Central memory CD8-positive, alpha-beta T cell (primary cell): ENCODE results near the gene APLN.

Source experiments
- ATAC-seq: fragments of 150-1000 bp; cut with Tn5 transposase; replicated peaks from 2 replicates; pipeline ENCODE4 v1.10.0; 2022; ENCODE audit warnings: mild to moderate bottlenecking, moderate FRiP score, moderate number of reproducible peaks; ENCODE audit not compliant: poor library complexity, severe bottlenecking; ENCODE audit errors: extremely low read depth
- DNase-seq, 2 donors: peaks; one replicate each; pipeline ENCODE4 v3.0.0; 2021; ENCODE audit warnings: low spot score in 2 of 2
- H3K27ac Mint-ChIP-seq: one replicate; pipeline ENCODE4 v1.8.0; 2022; ENCODE audit warnings: low read depth, mild to moderate bottlenecking, moderate library complexity, mixed read lengths
- H3K27me3 Mint-ChIP-seq: one replicate; pipeline ENCODE4 v1.8.0; 2022; ENCODE audit warnings: mixed read lengths
- H3K36me3 Mint-ChIP-seq: one replicate; pipeline ENCODE4 v1.8.0; 2022; ENCODE audit warnings: mild to moderate bottlenecking, moderate library complexity, mixed read lengths; ENCODE audit not compliant: insufficient read depth
- H3K4me1 Mint-ChIP-seq: one replicate; pipeline ENCODE4 v1.8.0; 2022; ENCODE audit warnings: mixed read lengths
- H3K4me3 Mint-ChIP-seq: one replicate; pipeline ENCODE4 v1.8.0; 2022; ENCODE audit warnings: mild to moderate bottlenecking, moderate library complexity, mixed read lengths
- H3K9me3 Mint-ChIP-seq: one replicate; pipeline ENCODE4 v1.8.0; 2022; ENCODE audit warnings: mixed read lengths

The APLN gene

DNA sequence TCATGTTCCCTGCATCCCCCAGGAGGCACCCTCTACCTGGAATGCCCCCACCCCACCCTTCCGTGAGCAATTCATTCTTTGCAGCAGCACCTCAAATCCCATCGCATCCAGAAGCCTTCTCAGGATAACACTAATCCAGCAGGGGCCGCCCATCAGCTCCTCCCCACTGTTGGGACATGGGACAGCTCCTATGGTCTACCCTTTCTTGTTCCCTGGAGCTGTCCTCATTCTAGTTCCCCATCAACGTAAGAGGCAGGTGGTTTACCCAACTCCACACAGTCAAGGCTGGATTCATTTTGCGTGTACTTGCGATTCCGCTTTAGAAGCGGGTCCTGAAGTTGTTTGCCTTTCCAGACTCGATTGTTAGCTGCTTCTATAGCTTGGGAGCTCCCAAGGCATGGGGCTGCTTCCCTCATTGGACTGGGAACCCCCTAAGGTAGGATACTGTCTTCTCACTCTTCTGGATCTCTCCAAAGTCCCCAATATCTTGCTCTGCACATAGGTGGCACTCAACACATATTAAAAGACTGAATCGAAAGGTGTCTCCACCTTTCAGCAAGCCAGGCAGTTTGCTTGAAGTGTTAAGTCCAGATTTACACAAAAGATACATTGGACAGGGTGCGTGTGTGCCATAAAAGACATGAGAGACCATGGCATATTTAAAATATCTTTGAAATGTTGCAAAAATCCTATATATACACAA, 942 bp upstream of the APLN start:
- ATAC-seq (no peak), DNase-seq (no peak)
- H3K36me3 Mint-ChIP-seq, result no peaks in the 10 kb centered on the region
- H3K4me3 Mint-ChIP-seq, result peak overlapping the region; percentile 71
- no peaks in the 10 kb centered on the region for H3K9me3 Mint-ChIP-seq
- H3K27me3 Mint-ChIP-seq, result peaks cover 20% of the 10 kb centered on the region
- H3K4me1 Mint-ChIP-seq, result no peaks in the 10 kb centered on the region
- H3K27ac Mint-ChIP-seq, result no peak overlapping the region

DNA sequence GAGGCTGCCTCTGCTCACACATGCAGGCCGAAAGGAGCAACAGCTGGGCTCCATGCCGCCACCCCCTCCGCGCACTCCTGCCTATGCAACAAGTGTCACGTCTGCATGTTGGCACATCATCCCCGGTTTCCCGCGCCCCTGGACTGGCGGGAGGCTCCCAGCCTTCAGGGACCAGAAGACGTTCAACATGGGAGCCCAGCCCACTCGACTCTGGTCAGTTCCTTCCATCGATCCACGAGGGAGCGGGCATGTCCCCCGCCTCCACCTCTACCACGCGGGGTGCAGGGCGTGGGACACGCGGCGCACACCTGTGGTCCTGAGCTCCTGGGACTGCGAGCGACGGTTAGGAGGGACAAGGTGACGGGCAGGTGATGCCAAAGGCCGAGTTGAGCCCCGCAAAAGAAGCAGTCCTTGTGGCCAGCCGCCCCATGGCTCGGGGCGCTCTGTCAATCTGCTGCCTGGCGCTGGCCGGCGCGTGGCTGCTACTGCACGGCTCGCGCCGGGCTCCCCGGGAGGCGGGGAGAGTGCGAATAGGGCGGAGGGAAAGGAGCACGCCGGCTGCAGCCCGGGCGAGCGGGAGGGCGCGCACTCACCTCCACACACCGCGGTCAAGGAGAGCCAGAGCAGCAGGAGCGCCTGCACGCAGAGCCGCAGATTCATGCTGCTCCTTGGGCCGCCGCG, 645 bp downstream of the APLN start:
- no peak for DNase-seq
- Mint-ChIP-seq H3K27ac (no peak overlapping the region), H3K36me3 (no peaks in the 10 kb centered on the region), H3K4me1 (no peaks in the 10 kb centered on the region), H3K4me3 (peak overlapping the region; percentile 71), H3K27me3 (peaks cover 20% of the 10 kb centered on the region), H3K9me3 (no peaks in the 10 kb centered on the region)
- peak; percentile 42 for ATAC-seq

DNA sequence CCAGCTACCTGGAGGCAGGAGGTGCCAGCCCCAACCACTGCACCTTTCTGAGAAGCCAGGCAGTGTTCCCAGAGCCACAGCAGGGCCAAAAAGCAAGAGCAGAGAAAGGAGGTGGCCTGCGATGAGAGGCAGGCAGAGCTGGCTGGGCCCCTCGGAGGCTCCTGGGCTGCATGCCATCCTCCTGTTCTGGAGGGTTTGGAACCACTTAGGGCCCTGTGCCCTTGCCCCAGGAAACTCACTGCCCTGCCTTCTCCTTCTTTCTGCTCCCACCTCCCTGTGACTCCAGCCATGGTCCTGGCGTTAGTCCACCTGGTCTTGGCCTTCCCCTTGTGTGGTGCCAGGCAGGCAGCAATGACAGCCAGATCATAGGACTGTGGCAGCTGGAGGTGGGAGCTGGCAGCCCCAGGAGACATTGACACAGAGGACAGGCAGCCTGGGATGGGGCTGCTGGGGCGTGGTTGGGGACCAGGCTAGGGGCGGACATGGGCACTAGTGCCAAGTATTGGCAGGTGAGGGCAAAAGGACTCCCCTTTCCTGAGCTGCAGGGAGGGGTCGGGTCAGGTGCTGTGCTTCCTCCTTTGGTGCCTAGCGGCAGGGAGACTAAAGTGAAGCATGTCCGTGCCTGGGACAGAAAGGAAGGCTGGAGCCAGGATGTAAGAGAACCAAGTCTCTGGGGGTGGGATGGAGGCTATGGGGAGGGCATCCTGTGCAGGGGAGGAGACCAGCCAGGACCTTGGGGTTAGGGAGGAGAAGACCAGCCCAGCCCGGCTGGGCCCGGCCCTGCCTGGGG, 1.4 kb downstream of the APLN start:
- no peak overlapping the region for H3K27ac Mint-ChIP-seq
- peak overlapping the region; percentile 71 for H3K4me3 Mint-ChIP-seq
- no peak for ATAC-seq
- H3K4me1 Mint-ChIP-seq, result no peaks in the 10 kb centered on the region
- H3K27me3 Mint-ChIP-seq, result peaks cover 20% of the 10 kb centered on the region
- DNase-seq, result no peak
- no peaks in the 10 kb centered on the region for H3K36me3 Mint-ChIP-seq
- no peaks in the 10 kb centered on the region for H3K9me3 Mint-ChIP-seq

DNA sequence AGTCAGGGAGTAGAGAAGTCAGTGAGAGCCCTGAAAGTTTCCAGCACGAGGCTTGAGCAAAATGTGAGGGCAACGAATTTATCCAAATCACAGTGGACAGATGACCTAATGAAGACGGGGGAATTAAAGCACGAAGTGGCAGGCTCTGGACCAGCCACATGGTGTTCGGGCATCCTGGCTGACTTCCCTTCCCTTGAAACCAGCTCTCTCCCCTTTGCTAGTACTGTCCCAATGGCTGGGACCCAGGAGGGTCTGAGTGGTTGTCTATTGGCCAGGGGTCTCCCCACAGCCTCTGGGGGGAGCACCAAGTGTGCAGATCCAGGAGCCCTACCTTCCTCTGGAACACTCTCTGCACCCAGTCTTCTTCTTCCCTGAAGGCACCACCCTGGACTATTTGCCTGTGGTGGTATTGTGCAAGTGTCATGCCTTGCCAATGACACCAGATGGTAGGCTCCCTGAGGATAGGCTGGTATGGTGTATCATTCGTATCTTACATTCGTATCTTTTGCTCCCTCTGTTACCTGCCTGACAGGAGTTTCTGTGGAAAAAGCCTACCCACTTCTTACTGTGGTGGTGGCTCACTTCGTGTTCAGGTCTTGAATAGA, 2.1 kb downstream of the APLN start:
- H3K9me3 Mint-ChIP-seq, result no peaks in the 10 kb centered on the region
- H3K27me3 Mint-ChIP-seq, result peaks cover 20% of the 10 kb centered on the region
- no peaks in the 10 kb centered on the region for H3K36me3 Mint-ChIP-seq
- no peaks in the 10 kb centered on the region for H3K4me1 Mint-ChIP-seq
- ATAC-seq (no peak), DNase-seq (no peak)
- H3K4me3 Mint-ChIP-seq, result peak overlapping the region; percentile 71
- no peak overlapping the region for H3K27ac Mint-ChIP-seq

DNA sequence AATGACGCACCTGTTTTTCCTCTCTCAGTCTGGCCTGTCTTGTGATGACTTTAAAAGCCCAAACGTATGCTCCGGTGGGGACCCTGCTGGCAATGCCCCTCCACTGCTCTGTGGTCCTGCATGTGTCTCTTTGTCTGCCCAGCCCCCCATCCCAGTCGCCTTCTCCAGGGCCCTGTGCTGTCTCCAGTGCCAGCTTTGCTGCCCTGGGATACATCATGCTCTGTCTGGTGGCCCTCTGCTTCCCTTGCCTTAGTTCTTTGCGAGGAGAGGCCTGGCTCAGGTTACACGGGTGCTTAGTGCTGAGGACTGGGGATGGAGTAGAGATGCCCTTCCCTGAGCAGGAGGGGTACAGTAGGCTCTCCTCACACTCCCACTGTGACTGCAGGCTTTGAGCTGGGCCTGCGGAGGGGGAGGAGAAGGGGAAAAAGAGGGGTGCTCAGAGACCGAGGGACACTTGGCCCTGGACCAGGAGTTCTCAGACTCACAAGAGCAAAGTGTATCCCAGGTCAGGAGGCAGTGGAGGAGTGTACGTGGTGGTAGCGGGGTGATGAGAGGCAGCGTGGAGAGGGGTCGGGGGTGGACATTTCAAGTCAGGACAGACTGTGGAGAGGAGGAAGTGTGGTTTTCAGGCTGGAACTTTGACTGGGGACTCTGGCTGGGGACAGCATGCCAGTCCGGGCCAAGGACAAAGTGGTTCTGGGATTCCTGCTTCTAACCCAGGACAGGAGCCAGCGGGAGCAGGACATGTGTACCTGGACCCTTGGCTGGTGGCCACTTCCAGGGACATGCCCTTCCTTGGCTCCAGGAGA, 2.8 kb downstream of the APLN start:
- H3K27me3 Mint-ChIP-seq, result peaks cover 20% of the 10 kb centered on the region
- no peak overlapping the region for H3K27ac Mint-ChIP-seq
- H3K4me3 Mint-ChIP-seq, result no peak overlapping the region
- no peaks in the 10 kb centered on the region for H3K9me3 Mint-ChIP-seq
- no peak for ATAC-seq
- no peaks in the 10 kb centered on the region for H3K4me1 Mint-ChIP-seq
- no peaks in the 10 kb centered on the region for H3K36me3 Mint-ChIP-seq
- DNase-seq, result no peak

DNA sequence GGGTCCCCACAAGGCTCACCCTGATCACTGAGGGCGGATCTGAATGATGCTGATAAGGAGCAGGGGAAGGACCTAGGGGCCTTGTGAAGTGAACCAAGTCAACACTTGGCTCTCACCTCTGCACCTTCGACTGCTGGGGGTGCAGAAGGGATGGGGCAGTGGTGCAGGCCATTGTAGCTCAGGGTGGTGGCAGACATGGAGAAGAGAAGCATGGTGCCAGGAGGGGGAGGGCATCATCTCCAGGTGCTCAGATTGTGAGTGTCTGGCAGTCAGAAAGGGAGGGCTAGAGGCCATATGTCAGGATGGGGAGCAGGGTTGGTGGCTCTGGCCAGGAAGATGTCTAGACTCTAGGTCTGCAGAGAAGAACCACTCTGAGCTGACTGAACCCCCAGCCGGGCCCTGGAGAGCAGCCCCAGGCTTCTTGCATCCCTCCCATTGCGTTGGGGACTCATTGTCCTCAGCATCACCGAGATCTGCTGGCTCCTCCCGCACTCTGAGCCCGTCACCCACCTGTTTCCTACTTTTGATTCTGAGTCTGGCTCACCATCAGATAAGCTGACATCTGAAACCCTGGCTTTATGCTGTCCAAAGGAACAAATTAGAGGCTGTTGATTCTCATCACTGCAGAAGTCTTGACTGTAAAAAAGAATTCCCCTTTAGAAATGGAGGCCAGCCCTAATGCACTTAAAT, 3.8 kb downstream of the APLN start:
- Mint-ChIP-seq H3K9me3 (no peaks in the 10 kb centered on the region), H3K4me1 (no peaks in the 10 kb centered on the region), H3K27ac (no peak overlapping the region), H3K4me3 (no peak overlapping the region), H3K36me3 (no peaks in the 10 kb centered on the region), H3K27me3 (peaks cover 20% of the 10 kb centered on the region)
- ATAC-seq, result no peak
- no peak for DNase-seq

DNA sequence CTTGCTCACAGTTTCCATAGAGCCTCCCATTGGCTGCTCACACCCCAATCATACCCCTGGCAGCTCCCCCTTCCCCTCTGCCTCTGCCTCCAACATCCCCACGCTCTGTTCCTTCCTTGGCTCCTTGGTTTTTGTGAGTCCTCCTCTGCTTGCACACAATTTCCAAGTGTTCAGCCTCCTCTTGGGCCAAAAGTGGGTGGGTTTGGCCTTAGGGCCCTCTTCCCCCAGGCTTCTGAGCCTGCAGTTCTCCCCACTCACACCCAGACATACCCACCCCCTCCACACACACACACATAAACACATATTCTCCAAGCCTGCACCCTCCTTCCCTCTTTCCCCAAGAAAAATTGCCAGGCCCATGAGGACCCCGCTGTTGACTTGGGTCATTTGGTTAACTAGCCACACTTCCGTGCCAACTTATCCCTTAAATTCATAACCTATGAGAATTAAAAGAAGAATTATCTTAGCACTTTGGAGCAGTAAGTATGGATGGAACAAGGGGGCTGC, 4.5 kb downstream of the APLN start:
- H3K27me3 Mint-ChIP-seq, result peaks cover 14% of the 10 kb centered on the region
- no peaks in the 10 kb centered on the region for H3K4me1 Mint-ChIP-seq
- DNase-seq (no peak), ATAC-seq (no peak)
- H3K27ac Mint-ChIP-seq, result no peak overlapping the region
- H3K36me3 Mint-ChIP-seq, result no peaks in the 10 kb centered on the region
- H3K9me3 Mint-ChIP-seq, result no peaks in the 10 kb centered on the region
- no peak overlapping the region for H3K4me3 Mint-ChIP-seq

DNA sequence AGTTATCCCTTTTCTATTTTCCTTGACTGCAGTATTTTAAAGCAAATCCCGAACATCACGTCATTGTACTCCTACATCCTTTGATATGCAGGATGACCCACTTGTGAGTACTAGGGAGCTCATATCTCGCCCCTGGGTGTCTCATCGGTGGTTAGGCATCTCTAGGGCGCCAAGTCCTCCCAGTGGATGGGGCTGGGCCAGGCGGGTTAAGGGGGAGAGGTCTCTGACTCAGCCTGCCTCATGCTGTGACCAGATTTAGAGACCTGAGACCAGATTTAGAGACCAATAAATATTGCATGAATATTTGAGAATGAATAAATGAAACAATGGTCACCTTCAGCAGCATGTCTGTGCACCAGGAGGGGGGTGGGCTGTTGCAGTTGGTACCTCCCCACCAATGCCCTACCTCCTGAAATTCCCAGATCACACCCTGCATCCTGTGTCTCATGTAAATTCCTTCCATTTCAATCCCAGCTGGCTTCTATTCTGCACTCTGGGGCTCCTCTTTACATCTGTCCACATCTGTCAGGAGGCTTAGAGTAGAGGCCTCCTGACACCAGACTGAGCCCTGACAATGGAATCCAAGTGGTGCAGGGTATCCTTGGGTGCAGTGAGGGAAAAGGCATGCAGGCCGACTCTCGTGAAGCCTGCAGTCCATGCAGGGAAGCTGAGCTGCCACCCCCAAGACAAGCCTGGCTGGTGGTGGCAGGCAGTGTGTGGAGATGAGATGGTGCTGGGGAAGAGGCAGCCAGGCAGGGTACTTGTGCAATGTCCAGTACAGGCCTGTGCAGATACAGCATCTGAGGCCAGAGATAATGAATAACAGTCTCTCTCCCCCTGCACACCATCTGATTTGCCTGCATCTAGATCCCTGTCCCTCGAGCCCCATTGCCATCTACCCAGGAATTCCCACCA, 5.2 kb downstream of the APLN start:
- ATAC-seq (no peak), DNase-seq (no peak)
- H3K4me3 Mint-ChIP-seq, result no peak overlapping the region
- no peaks in the 10 kb centered on the region for H3K4me1 Mint-ChIP-seq
- H3K27ac Mint-ChIP-seq, result no peak overlapping the region
- H3K36me3 Mint-ChIP-seq, result no peaks in the 10 kb centered on the region
- peaks cover 13% of the 10 kb centered on the region for H3K27me3 Mint-ChIP-seq
- H3K9me3 Mint-ChIP-seq, result no peaks in the 10 kb centered on the region

DNA sequence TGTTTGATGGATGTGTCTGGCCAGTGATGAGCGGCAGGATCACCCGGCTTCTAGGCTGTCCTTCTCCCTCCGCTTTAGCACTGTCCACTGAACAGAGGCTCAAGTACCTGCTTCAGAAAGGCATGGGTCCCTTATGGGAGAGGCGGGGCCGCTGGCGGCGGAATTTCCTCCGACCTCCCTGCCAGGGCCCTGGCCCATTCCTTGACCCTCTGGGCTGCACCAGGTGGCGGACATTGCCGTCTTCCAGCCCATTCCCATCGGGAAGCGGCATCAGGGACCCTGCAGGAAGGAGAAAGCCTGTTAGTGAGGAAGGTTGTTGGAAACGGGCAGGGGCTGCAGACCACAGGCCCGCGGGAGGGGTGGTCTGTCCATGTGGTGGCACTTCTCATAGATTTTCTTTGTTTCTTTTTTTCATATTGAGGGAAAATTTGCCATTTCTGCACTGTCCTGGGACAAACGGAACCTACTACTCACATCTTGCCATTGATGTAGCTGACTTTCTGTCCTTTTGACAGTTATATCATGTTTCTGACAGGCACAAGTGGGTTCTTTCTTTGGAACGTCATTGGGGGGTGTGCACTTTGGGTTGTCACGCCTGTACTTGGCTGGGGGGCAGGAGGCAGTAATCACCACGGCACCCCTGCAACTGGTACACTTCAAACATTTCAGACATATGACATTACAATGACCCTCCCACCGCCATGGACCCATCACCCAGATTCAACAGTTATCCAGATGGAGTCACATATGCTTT, 6.1 kb downstream of the APLN start:
- H3K4me3 Mint-ChIP-seq, result no peak overlapping the region
- H3K4me1 Mint-ChIP-seq, result no peaks in the 10 kb centered on the region
- no peaks in the 10 kb centered on the region for H3K36me3 Mint-ChIP-seq
- no peak overlapping the region for H3K27ac Mint-ChIP-seq
- ATAC-seq (no peak), DNase-seq (no peak)
- peaks cover 11% of the 10 kb centered on the region for H3K27me3 Mint-ChIP-seq
- no peaks in the 10 kb centered on the region for H3K9me3 Mint-ChIP-seq
